ENCODE results near the gene GFY.
A peak's percentile ranks its signal among the peaks of the same experiment; 100 is the strongest.

GFY gene

DNA sequence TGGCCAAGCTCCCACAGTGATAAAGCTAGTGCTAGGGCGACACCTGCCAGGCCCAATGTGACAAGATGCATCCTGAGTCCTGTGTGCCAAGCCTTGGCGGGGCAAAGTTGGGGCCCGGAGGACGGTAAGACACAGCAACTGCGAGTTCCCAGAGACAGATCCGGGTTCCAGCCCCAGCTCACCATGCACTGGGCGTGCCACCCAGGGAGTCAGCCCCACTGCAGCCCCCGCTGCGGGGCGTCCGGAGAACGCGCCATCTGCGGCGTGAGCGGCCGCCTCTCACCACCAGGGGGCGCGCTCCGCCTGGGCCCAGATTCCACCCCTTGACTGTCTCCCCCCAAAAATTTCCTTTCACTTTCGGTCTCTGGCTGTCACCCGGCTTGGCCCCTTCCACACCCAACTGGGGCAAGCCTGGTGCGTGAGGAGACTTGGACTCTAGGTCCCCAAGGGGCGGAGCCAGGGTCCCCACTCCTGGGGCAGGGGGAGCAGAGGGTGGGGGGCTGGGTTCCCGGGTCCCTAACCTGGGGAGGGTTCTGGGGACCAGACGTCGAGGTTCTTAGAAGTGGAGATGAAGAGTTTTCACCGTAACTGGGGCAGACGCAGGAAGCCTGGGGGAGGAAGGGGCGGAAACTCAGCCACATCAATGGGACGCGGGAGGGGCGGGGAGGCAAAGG, 48.8 kb downstream of the GFY start, which contains the start of gene FLT3LG:
Gene FLT3LG (plus strand): TSS at position 348 of the 674 bp plus-strand sequence. CDS start 425 bp downstream, outside the sequence.
- peak; percentile 91 for DNase-seq

- DNase-seq, result no peak
These were observed 49.3 kb downstream of the GFY start for GRCh38 chr19:49474542-49474924.

DNA sequence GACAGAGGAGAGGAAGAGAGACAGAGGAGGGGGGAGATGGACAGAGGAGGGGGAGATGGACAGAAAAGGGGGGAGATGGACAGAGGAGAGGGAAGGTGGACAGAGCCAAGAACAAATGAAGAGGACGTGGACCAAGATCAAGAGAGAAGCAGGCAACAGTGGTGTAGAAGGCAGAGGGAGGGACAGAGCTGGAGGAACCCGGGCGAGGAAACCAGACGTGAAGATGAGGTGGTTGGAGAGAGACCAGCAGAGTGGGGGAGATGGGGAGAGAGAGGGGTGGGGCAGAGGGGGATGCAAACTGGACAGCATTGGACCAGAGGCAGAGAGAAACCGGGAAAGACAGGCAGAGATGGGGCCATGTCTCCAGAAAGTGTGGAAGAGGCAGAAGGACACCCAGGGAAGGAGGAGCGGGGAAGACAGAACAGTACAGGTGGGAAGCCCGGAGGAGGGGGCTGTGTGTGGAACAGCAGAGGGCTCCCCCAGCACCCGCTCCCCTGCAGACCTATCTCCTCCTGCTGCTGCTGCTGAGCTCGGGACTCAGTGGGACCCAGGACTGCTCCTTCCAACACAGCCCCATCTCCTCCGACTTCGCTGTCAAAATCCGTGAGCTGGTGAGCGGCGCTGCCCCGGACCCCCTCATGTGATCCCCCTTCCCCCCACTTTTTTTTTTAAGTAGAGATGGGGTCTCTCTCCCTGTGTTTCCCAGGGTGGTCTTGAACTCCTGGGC, 50.2 kb downstream of the GFY start:
- no peak for DNase-seq

DNA sequence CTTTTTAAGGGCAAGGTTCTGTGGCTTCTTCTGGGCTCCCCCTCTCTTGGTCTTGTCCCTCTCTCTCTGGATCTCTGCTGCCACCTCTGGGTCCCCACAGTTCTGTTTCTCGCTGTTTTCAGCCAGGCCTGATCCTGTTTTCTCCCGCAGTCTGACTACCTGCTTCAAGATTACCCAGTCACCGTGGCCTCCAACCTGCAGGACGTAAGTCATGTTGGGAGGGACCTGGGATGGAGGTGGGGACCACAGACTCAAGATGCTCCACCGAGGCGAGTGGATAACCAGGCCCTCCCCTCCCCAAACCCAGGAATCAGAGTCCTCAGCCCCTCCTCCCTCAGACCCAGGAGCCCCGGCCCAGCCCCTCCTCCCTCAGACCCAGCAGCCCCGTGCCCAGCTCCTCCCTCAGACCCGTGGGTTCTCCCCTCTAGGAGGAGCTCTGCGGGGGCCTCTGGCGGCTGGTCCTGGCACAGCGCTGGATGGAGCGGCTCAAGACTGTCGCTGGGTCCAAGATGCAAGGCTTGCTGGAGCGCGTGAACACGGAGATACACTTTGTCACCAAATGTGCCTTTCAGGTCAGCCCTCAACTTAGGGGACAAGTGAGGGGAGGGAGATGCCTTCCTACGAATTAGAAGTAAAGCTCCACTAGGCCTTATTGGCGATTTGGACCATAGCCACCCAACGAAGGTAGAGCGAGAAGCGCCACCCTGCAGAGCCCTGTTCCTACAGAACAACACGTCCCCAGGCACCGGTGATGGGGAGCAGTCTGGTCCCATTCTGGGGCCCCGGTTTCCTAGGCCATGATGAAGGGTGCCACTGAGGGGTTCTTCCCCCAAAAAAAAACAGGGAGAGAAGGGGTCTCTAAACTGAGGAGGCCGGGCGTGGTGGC, 51.0 kb downstream of the GFY start:
- DNase-seq, result peak; percentile 90
